Measurements from ENCODE around the gene PDF. TPM values are rescaled to one million over a fixed set of nuclear protein-coding genes. Genes with fewer than 3 reads are reported as not detected.

Gene PDF
- total and polyA plus RNA-seq, 2 of the 13 experiments (the other 11 are each of a cell fraction or from before 2014, with no cell fraction given): 12.4 to 48.8 TPM

DNA sequence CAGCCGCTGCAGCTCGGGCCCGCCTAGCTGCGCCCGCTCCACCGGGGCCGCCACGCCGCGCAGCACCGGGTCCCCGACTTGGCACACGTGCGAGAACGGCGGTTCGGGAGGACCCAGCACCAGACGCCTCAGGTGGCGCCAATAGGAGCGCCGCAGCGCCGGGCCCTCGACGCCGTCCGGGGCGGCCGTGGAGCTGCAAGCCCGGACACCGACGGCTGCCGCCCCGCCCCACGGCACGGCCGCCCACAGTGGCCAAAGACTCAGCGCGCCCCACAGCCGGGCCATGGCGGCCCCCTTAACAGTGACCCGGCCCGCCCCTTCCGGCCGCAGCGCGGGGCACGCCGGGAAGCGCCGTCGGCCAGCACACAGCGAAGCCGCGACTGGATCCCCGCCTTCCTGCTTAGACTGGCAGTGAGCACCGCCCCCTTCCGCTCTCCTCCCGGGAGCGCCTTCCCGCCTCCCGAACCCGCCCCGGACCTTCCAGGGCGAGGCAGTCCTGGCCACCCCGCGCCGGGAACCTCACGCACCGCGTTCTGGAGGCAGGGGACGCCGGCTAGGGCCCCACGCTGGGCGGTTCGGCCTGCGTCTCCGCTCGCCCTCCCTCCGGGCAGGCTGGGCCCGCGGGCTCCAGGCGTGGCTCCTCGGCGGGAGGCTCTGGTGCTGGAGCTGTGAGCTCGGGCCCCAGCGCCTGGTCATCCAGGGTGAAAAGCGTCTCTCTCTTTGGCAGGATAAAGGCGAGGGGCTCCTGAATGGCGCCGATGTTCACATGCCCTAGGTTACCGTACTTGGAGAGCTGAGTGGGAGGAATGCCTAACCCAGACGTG lies at the start of gene PDF (continued):
- peak; percentile 55; the same call in 1 of the 2 replicates for TF ChIP-seq ZBED4 (CRISPR knock-in tag; IDR thresholded peaks at IDR 0.05; ENCODE audit: borderline replicate concordance)
- TF ChIP-seq ZNF432 (CRISPR knock-in tag; IDR thresholded peaks at IDR 0.05; ENCODE audit: borderline replicate concordance): no peak
- peak; percentile 83 for TF ChIP-seq POGZ (CRISPR knock-in tag; IDR thresholded peaks at IDR 0.05)
- peak; percentile 85 for TF ChIP-seq ZFP37 (CRISPR knock-in tag; IDR thresholded peaks at IDR 0.05; ENCODE audit: borderline replicate concordance)
- peak; percentile 50; the same call in 1 of the 2 replicates for TF ChIP-seq ZNF878 (CRISPR knock-in tag; IDR thresholded peaks at IDR 0.05)
- TF ChIP-seq NFKB2 (CRISPR knock-in tag; IDR thresholded peaks at IDR 0.05; ENCODE audit: borderline replicate concordance): peak; percentile 73; the same call in 1 of the 2 replicates
- TF ChIP-seq ZBTB37 (CRISPR knock-in tag; IDR thresholded peaks at IDR 0.05): no peak
- TF ChIP-seq U2AF2 (IDR thresholded peaks at IDR 0.05; ENCODE audit: low read depth, low read length): 0 out of 2 replicates have a peak, but pooled peaks have one; percentile 5
- no peak for TF ChIP-seq ZNF552 (CRISPR knock-in tag; IDR thresholded peaks at IDR 0.05; ENCODE audit: borderline replicate concordance)
- no peak for TF ChIP-seq RFX5 (IDR thresholded peaks at IDR 0.05; ENCODE audit: low read depth, low read length)
- no peak; the same call in 1 of the 2 replicates for TF ChIP-seq ONECUT2 (CRISPR knock-in tag; IDR thresholded peaks at IDR 0.05)
- TF ChIP-seq SALL1 (CRISPR knock-in tag; IDR thresholded peaks at IDR 0.05): peak; percentile 82
- TF ChIP-seq ZNF343 (CRISPR knock-in tag; IDR thresholded peaks at IDR 0.05): no peak
- TF ChIP-seq MIER2 (CRISPR knock-in tag; IDR thresholded peaks at IDR 0.05): no peak
- TF ChIP-seq, protein P1, sequence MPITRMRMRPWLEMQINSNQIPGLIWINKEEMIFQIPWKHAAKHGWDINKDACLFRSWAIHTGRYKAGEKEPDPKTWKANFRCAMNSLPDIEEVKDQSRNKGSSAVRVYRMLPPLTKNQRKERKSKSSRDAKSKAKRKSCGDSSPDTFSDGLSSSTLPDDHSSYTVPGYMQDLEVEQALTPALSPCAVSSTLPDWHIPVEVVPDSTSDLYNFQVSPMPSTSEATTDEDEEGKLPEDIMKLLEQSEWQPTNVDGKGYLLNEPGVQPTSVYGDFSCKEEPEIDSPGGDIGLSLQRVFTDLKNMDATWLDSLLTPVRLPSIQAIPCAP (CRISPR knock-in tag; IDR thresholded peaks at IDR 0.05; ENCODE audit: low read depth): no peak; the same call in 1 of the 2 replicates
- TF ChIP-seq ZEB1 (IDR thresholded peaks at IDR 0.05; ENCODE audit: insufficient replicate concordance, low read depth): peak; percentile 43
- peak; percentile 32; the same call in 1 of the 2 replicates for TF ChIP-seq ZNF746 (CRISPR knock-in tag; IDR thresholded peaks at IDR 0.05)
- peak; percentile 53 for TF ChIP-seq NFYC (CRISPR knock-in tag; IDR thresholded peaks at IDR 0.05)
- TF ChIP-seq, protein P2, sequence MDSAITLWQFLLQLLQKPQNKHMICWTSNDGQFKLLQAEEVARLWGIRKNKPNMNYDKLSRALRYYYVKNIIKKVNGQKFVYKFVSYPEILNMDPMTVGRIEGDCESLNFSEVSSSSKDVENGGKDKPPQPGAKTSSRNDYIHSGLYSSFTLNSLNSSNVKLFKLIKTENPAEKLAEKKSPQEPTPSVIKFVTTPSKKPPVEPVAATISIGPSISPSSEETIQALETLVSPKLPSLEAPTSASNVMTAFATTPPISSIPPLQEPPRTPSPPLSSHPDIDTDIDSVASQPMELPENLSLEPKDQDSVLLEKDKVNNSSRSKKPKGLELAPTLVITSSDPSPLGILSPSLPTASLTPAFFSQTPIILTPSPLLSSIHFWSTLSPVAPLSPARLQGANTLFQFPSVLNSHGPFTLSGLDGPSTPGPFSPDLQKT (CRISPR knock-in tag; IDR thresholded peaks at IDR 0.05; ENCODE audit: borderline replicate concordance): peak; percentile 81; the same call in 1 of the 2 replicates
- TF ChIP-seq ZSCAN22 (CRISPR knock-in tag; IDR thresholded peaks at IDR 0.05): no peak
- TF ChIP-seq SNAPC2 (CRISPR knock-in tag; IDR thresholded peaks at IDR 0.05): no peak; the same call in 1 of the 2 replicates
- TF ChIP-seq NAIF1 (CRISPR knock-in tag; IDR thresholded peaks at IDR 0.05; ENCODE audit: borderline replicate concordance): no peak
- TF ChIP-seq ZNF75D (CRISPR knock-in tag; IDR thresholded peaks at IDR 0.05; ENCODE audit: borderline replicate concordance): no peak
